ENCODE results near the gene LRRN1.

GRCh38 chr3:3881050-3881449, 81.8 kb downstream of the LRRN1 start:
- TF ChIP-seq EZH2 (IDR thresholded peaks at IDR 0.05; ENCODE audit: borderline replicate concordance, low read length), result no peak
- TF ChIP-seq CTCF (conservative IDR thresholded peaks at IDR 0.05 in 1 of 2, IDR thresholded peaks at IDR 0.05 in 1 of 2; ENCODE audit: extremely low read depth in 1 of 2, insufficient read depth in 1 of 2, low read depth in 1 of 2, low read length in 2 of 2), result no peak
